Peyer's patch (tissue), 4 donors: ENCODE results near the gene LMO7. TPM values are rescaled to one million over a fixed set of nuclear protein-coding genes. Genes with fewer than 3 reads are reported as not detected.
"Not testable (repeated sequence)": the region's sequence is repeated elsewhere in the genome, so short reads cannot be mapped to it uniquely, and the experiment has no call there.

ENCODE experiments used
- DNase-seq, 3 donors: peaks; one replicate each; pipeline ENCODE4 v3.0.0-alpha.2; 2017 to 2019
- H3K27ac ChIP-seq, 4 donors: fragments of 200-600 bp; sonication (generic); one replicate each; pipeline ENCODE4 v1.5.1; 2016 to 2019
- H3K27me3 ChIP-seq, 2 donors: fragments of 200-600 bp; sonication (generic); one replicate each; pipeline ENCODE4 v1.5.1; 2019
- H3K36me3 ChIP-seq, 3 donors: fragments of 200-600 bp; sonication (generic); one replicate each; pipeline ENCODE4 v1.5.1; 2016 to 2019
- H3K4me1 ChIP-seq, 4 donors: fragments of 200-600 bp; sonication (generic); one replicate each; pipeline ENCODE4 v1.5.1; 2016 to 2019
- H3K4me3 ChIP-seq, 4 donors: fragments of 200-600 bp; sonication (generic); 1 replicate in 3 of 4; 2 replicates in 1 of 4; pipeline ENCODE4 v1.5.1; 2016 to 2019; ENCODE audit warnings: mild to moderate bottlenecking in 1 of 4
- H3K9me3 ChIP-seq, 4 donors: fragments of 200-600 bp; sonication (generic); one replicate each; pipeline ENCODE4 v1.5.1; 2016 to 2019; ENCODE audit warnings: mild to moderate bottlenecking in 1 of 4
- POLR2A ChIP-seq, 2 donors: fragments of 450-650 bp; IDR thresholded peaks; one replicate each; pipeline ENCODE4 v1.5.1; 2017; ENCODE audit warnings: antibody characterized with exemption in 2 of 2, mild to moderate bottlenecking in 2 of 2, moderate library complexity in 2 of 2
- total RNA-seq, 4 donors: library from RNA; depleted of rRNA; stranded (reverse); fragments of >200 nt; gene quantifications; one replicate each; pipeline ENCODE4 v1.1.0, GENCODE V29; 2016
- TF ChIP-seq, protein P1 (sequence below), 6 experiments: fragments of 450-650 bp in 4 of 6; fragments of 200-600 bp in 2 of 6; sonication (generic) in 1 of 6; IDR thresholded peaks; one replicate each; pipeline ENCODE4 v1.5.1; 2017 to 2019; ENCODE audit warnings: antibody characterized with exemption in 6 of 6, mild to moderate bottlenecking in 3 of 6, moderate library complexity in 1 of 6

The LMO7 gene
- total RNA-seq, 4 donors from 2014 or later: 74.3 to 365 (median 327) TPM

DNA sequence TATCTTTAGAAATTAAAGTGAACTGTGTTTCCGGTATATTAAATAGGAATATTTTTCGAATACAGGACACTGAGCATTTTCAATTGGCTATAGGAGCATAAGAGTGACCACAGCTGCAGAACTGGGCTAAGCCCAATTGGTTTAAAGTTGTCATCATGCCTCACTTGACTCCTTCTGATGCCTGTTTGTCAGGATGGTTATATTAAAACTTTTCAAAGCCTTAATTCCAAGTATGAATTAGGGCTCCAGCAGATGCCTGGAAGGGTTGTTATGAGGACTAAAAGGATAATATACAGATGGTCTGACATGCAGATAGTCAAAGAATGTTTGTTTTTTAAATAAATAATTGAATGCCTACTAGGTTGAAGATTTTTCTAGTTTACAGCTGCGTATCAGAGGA, 100.0 kb downstream of the LMO7 start:
- H3K36me3 ChIP-seq: no peaks in the 10 kb centered on the region
- H3K27ac ChIP-seq: no peak overlapping the region
- H3K4me3 ChIP-seq: no peak overlapping the region
- no peaks in the 10 kb centered on the region for H3K4me1 ChIP-seq
- no peak for DNase-seq
- no peaks in the 10 kb centered on the region for H3K27me3 ChIP-seq
- no peaks in the 10 kb centered on the region for H3K9me3 ChIP-seq
- TF ChIP-seq POLR2A (IDR thresholded peaks at IDR 0.05): no peak
- TF ChIP-seq, protein P1, sequence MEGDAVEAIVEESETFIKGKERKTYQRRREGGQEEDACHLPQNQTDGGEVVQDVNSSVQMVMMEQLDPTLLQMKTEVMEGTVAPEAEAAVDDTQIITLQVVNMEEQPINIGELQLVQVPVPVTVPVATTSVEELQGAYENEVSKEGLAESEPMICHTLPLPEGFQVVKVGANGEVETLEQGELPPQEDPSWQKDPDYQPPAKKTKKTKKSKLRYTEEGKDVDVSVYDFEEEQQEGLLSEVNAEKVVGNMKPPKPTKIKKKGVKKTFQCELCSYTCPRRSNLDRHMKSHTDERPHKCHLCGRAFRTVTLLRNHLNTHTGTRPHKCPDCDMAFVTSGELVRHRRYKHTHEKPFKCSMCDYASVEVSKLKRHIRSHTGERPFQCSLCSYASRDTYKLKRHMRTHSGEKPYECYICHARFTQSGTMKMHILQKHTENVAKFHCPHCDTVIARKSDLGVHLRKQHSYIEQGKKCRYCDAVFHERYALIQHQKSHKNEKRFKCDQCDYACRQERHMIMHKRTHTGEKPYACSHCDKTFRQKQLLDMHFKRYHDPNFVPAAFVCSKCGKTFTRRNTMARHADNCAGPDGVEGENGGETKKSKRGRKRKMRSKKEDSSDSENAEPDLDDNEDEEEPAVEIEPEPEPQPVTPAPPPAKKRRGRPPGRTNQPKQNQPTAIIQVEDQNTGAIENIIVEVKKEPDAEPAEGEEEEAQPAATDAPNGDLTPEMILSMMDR (IDR thresholded peaks at IDR 0.05): no peak

DNA sequence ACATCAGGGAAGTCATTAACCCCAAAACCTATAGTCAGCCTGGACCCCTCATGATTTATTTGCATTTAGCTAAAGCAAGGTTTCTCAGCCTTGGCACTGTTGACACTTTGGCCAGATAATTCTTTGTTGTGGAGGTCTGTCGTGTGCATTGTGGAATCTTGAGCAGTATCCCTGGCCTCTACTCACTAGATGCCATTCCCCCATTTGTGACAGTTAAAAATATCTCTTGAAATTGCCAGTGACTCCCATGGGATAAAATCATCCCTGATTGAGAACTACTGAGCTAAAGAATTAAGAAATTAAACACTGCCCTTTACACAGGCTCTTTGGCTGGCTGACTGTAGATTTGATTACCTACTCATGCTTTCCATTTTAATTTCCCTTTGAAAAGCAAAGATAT, 102.7 kb downstream of the LMO7 start:
- H3K27me3 ChIP-seq: no peaks in the 10 kb centered on the region
- H3K36me3 ChIP-seq: no peaks in the 10 kb centered on the region
- H3K9me3 ChIP-seq: no peaks in the 10 kb centered on the region
- H3K4me1 ChIP-seq: no peaks in the 10 kb centered on the region
- no peak overlapping the region for H3K4me3 ChIP-seq
- H3K27ac ChIP-seq: no peak overlapping the region
- TF ChIP-seq, protein P1 (IDR thresholded peaks at IDR 0.05): no peak
- TF ChIP-seq POLR2A (IDR thresholded peaks at IDR 0.05): no peak
- DNase-seq: no peak

- no peak for DNase-seq
- Histone ChIP-seq H3K27ac (no peak overlapping the region), H3K27me3 (no peaks in the 10 kb centered on the region), H3K4me1 (no peaks in the 10 kb centered on the region), H3K9me3 (no peaks in the 10 kb centered on the region), H3K4me3 (no peak overlapping the region), H3K36me3 (no peaks in the 10 kb centered on the region)
- TF ChIP-seq, protein P1 (IDR thresholded peaks at IDR 0.05): no peak
- no peak for TF ChIP-seq POLR2A (IDR thresholded peaks at IDR 0.05)
Observed at GRCh38 chr13:75739244-75739868, 103.2 kb downstream of the LMO7 start.

DNA sequence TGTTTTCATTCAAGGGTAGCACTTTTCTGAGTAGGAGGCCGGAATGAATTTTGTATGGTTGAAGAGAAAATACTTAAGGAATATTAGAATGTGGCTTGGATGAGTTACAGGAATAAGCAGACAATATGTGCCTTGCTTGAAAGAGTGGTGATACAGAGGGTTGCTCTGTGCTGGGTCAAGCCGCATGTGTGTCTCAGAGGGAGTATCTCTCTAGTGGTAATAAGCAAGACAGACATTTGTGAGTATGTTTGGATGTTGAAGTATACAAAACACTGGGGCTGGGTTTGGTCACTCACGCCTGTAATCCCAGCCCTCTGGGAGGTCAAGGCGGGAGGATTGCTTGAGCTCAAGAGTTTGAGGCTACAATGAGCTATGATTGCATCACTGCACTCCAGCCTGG, 103.9 kb downstream of the LMO7 start:
- DNase-seq: no peak
- Histone ChIP-seq H3K27me3 (no peaks in the 10 kb centered on the region), H3K4me1 (no peaks in the 10 kb centered on the region), H3K4me3 (no peak overlapping the region), H3K9me3 (no peaks in the 10 kb centered on the region), H3K27ac (no peak overlapping the region), H3K36me3 (no peaks in the 10 kb centered on the region)
- TF ChIP-seq, protein P1 (IDR thresholded peaks at IDR 0.05): no peak
- no peak for TF ChIP-seq POLR2A (IDR thresholded peaks at IDR 0.05)

GRCh38 chr13:75743072-75743471, 106.9 kb downstream of the LMO7 start:
- not testable (repeated sequence) for DNase-seq, H3K36me3 ChIP-seq, H3K4me1 ChIP-seq, H3K4me3 ChIP-seq, H3K27ac ChIP-seq, H3K27me3 ChIP-seq, H3K9me3 ChIP-seq

DNA sequence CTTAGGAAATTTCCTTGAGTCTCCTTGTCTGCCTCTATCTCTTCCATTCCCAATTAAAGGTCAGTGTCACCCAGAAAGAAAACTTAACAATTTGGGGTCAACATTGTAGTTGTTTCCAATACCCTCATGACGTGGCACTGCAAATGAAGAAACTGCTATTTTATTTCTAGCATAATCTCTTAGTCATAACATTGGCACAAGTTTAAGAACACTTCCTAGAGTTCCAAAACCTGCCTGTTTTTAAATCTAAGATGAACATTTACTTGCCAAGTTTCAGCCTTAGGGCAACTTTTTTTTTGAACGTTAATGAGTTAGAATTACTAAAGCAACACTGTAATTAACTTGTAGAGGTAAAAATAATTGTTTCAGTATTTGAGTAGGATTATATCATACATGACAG, 108.0 kb downstream of the LMO7 start:
- Histone ChIP-seq H3K27me3 (no peaks in the 10 kb centered on the region), H3K27ac (no peak overlapping the region), H3K4me1 (no peaks in the 10 kb centered on the region), H3K4me3 (no peak overlapping the region), H3K36me3 (no peaks in the 10 kb centered on the region), H3K9me3 (no peaks in the 10 kb centered on the region)
- TF ChIP-seq POLR2A (IDR thresholded peaks at IDR 0.05): no peak
- TF ChIP-seq, protein P1 (IDR thresholded peaks at IDR 0.05): no peak
- DNase-seq: no peak
